ENCODE measurements around the gene CREBRF.

DNA sequence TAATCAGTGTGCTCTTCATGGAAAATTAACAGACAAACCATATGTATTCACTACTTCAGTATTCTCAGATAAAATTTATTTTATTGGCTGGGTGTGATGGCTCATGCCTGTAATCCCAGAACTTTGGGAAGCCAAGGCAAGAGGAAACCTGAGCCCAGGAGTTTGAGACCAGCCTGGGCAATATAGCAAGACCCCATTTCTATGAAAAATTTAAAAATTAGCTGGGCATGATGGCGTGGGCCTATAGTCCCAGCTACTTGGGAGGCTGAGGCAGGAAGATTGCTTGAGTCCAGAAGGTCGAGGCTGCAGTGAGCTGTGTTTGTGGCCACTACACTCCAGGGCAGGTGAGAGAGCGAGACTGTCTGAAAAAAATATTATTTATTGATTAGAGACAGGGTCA lies 23.4 kb upstream of the CREBRF start:
- no peak for TF ChIP-seq POLR2AphosphoS5 (IDR thresholded peaks at IDR 0.05; ENCODE audit: low read depth)
- TF ChIP-seq EZH2 (IDR thresholded peaks at IDR 0.05; ENCODE audit: low read depth, unreplicated experiment), result no peak
- TF ChIP-seq, protein P1, sequence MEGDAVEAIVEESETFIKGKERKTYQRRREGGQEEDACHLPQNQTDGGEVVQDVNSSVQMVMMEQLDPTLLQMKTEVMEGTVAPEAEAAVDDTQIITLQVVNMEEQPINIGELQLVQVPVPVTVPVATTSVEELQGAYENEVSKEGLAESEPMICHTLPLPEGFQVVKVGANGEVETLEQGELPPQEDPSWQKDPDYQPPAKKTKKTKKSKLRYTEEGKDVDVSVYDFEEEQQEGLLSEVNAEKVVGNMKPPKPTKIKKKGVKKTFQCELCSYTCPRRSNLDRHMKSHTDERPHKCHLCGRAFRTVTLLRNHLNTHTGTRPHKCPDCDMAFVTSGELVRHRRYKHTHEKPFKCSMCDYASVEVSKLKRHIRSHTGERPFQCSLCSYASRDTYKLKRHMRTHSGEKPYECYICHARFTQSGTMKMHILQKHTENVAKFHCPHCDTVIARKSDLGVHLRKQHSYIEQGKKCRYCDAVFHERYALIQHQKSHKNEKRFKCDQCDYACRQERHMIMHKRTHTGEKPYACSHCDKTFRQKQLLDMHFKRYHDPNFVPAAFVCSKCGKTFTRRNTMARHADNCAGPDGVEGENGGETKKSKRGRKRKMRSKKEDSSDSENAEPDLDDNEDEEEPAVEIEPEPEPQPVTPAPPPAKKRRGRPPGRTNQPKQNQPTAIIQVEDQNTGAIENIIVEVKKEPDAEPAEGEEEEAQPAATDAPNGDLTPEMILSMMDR (conservative IDR thresholded peaks at IDR 0.05; ENCODE audit: low read depth in 2 of 2), result no peak
- TF ChIP-seq CREB1 (CRISPR knock-in tag; IDR thresholded peaks at IDR 0.05; ENCODE audit: low read depth), result no peak
- TF ChIP-seq EZH2phosphoT487 (IDR thresholded peaks at IDR 0.05; ENCODE audit: unreplicated experiment), result no peak
- TF ChIP-seq, protein P2, sequence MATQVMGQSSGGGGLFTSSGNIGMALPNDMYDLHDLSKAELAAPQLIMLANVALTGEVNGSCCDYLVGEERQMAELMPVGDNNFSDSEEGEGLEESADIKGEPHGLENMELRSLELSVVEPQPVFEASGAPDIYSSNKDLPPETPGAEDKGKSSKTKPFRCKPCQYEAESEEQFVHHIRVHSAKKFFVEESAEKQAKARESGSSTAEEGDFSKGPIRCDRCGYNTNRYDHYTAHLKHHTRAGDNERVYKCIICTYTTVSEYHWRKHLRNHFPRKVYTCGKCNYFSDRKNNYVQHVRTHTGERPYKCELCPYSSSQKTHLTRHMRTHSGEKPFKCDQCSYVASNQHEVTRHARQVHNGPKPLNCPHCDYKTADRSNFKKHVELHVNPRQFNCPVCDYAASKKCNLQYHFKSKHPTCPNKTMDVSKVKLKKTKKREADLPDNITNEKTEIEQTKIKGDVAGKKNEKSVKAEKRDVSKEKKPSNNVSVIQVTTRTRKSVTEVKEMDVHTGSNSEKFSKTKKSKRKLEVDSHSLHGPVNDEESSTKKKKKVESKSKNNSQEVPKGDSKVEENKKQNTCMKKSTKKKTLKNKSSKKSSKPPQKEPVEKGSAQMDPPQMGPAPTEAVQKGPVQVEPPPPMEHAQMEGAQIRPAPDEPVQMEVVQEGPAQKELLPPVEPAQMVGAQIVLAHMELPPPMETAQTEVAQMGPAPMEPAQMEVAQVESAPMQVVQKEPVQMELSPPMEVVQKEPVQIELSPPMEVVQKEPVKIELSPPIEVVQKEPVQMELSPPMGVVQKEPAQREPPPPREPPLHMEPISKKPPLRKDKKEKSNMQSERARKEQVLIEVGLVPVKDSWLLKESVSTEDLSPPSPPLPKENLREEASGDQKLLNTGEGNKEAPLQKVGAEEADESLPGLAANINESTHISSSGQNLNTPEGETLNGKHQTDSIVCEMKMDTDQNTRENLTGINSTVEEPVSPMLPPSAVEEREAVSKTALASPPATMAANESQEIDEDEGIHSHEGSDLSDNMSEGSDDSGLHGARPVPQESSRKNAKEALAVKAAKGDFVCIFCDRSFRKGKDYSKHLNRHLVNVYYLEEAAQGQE (IDR thresholded peaks at IDR 0.05; ENCODE audit: unreplicated experiment), result no peak
- TF ChIP-seq, protein P3, sequence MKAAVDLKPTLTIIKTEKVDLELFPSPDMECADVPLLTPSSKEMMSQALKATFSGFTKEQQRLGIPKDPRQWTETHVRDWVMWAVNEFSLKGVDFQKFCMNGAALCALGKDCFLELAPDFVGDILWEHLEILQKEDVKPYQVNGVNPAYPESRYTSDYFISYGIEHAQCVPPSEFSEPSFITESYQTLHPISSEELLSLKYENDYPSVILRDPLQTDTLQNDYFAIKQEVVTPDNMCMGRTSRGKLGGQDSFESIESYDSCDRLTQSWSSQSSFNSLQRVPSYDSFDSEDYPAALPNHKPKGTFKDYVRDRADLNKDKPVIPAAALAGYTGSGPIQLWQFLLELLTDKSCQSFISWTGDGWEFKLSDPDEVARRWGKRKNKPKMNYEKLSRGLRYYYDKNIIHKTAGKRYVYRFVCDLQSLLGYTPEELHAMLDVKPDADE (IDR thresholded peaks at IDR 0.05), result no peak
- TF ChIP-seq NANOG (IDR thresholded peaks at IDR 0.05; ENCODE audit: borderline replicate concordance), result no peak
